ENCODE data around the gene NRXN3.

NRXN3 gene

GRCh38 chr14:78197051-78197450, 26.9 kb downstream of the NRXN3 start:
- Histone ChIP-seq H3K36me3 (ENCODE audit: control insufficient read depth, insufficient read depth, low read length) (no peaks in the 10 kb centered on the region), H3K27ac (ENCODE audit: low read depth, low read length, severe bottlenecking) (no peak overlapping the region), H3K9me3 (ENCODE audit: control insufficient read depth, low read length) (no peaks in the 10 kb centered on the region), H3K4me3 (ENCODE audit: extremely low read depth, insufficient read depth, low read length, poor library complexity, severe bottlenecking) (no peak overlapping the region), H3K4me1 (ENCODE audit: control insufficient read depth, insufficient read depth, low read length, poor library complexity, severe bottlenecking) (no peaks in the 10 kb centered on the region)
- WGBS, 2 experiments (ENCODE audit: insufficient coverage in 2 of 2): 89 to 92% methylated on average over 7 to 8 of the region's 8 CpGs

- Histone ChIP-seq H3K4me3 (ENCODE audit: extremely low read depth, insufficient read depth, low read length, poor library complexity, severe bottlenecking) (no peak overlapping the region), H3K9me3 (ENCODE audit: control insufficient read depth, low read length) (no peaks in the 10 kb centered on the region), H3K36me3 (ENCODE audit: control insufficient read depth, insufficient read depth, low read length) (no peaks in the 10 kb centered on the region), H3K4me1 (ENCODE audit: control insufficient read depth, insufficient read depth, low read length, poor library complexity, severe bottlenecking) (peaks cover 5% of the 10 kb centered on the region), H3K27ac (ENCODE audit: low read depth, low read length, severe bottlenecking) (no peak overlapping the region)
- 90 to 94% methylated on average over 5 of the region's 5 CpGs for WGBS, 2 experiments (ENCODE audit: insufficient coverage in 2 of 2)
These were observed 32.0 kb downstream of the NRXN3 start for GRCh38 chr14:78202163-78202562.

DNA sequence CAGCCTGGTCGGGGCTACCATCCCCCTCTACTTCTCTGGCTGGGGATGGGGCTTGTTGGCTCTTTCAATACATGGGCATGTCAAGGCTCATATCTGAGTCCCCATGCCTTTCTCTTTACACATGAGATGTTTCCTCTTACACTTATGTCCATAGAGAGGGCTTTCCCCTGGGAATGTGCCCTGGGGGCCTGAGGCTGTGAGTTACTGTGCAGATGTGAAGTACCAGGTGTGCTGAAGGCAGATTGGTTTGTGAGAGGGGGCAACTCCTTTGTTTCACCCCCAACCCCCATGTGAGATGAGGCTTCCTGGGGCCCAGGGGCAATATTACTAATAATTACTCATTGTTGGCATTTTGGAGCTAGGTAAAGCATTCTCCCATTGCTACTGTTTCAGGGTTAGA, 32.8 kb downstream of the NRXN3 start:
- Histone ChIP-seq H3K9me3 (ENCODE audit: control insufficient read depth, low read length) (no peaks in the 10 kb centered on the region), H3K36me3 (ENCODE audit: control insufficient read depth, insufficient read depth, low read length) (no peaks in the 10 kb centered on the region), H3K4me1 (ENCODE audit: control insufficient read depth, insufficient read depth, low read length, poor library complexity, severe bottlenecking) (peaks cover 5% of the 10 kb centered on the region), H3K4me3 (ENCODE audit: extremely low read depth, insufficient read depth, low read length, poor library complexity, severe bottlenecking) (no peak overlapping the region), H3K27ac (ENCODE audit: low read depth, low read length, severe bottlenecking) (no peak overlapping the region)
- 60% methylated on average over 1 of the region's 1 CpG; no CpG with 5 or more reads in 1 of the 2 experiments for WGBS, 2 experiments (ENCODE audit: insufficient coverage in 2 of 2)

- Histone ChIP-seq H3K4me3 (ENCODE audit: extremely low read depth, insufficient read depth, low read length, poor library complexity, severe bottlenecking) (no peak overlapping the region), H3K36me3 (ENCODE audit: control insufficient read depth, insufficient read depth, low read length) (no peaks in the 10 kb centered on the region), H3K27ac (ENCODE audit: low read depth, low read length, severe bottlenecking) (no peak overlapping the region), H3K9me3 (ENCODE audit: control insufficient read depth, low read length) (no peaks in the 10 kb centered on the region), H3K4me1 (ENCODE audit: control insufficient read depth, insufficient read depth, low read length, poor library complexity, severe bottlenecking) (peaks cover 5% of the 10 kb centered on the region)
- 86% methylated on average over 5 of the region's 5 CpGs for WGBS, 2 experiments (ENCODE audit: insufficient coverage in 2 of 2)
These were observed 37.2 kb downstream of the NRXN3 start for GRCh38 chr14:78207414-78207813.

GRCh38 chr14:78220273-78220672, 50.1 kb downstream of the NRXN3 start:
- no peak overlapping the region for H3K27ac ChIP-seq (ENCODE audit: low read depth, low read length, severe bottlenecking)

GRCh38 chr14:78222746-78223145, 52.6 kb downstream of the NRXN3 start:
- H3K9me3 ChIP-seq (ENCODE audit: control insufficient read depth, low read length): no peaks in the 10 kb centered on the region
- H3K4me3 ChIP-seq (ENCODE audit: extremely low read depth, insufficient read depth, low read length, poor library complexity, severe bottlenecking): no peak overlapping the region
- no peak overlapping the region for H3K27ac ChIP-seq (ENCODE audit: low read depth, low read length, severe bottlenecking)
- no peaks in the 10 kb centered on the region for H3K36me3 ChIP-seq (ENCODE audit: control insufficient read depth, insufficient read depth, low read length)
- no peaks in the 10 kb centered on the region for H3K4me1 ChIP-seq (ENCODE audit: control insufficient read depth, insufficient read depth, low read length, poor library complexity, severe bottlenecking)

More at GRCh38 chr14:78220273-78220672, 50.1 kb downstream of the NRXN3 start:
- Histone ChIP-seq H3K36me3 (ENCODE audit: control insufficient read depth, insufficient read depth, low read length) (no peaks in the 10 kb centered on the region), H3K4me3 (ENCODE audit: extremely low read depth, insufficient read depth, low read length, poor library complexity, severe bottlenecking) (no peak overlapping the region), H3K4me1 (ENCODE audit: control insufficient read depth, insufficient read depth, low read length, poor library complexity, severe bottlenecking) (no peaks in the 10 kb centered on the region), H3K9me3 (ENCODE audit: control insufficient read depth, low read length) (no peaks in the 10 kb centered on the region)
- 85 to 90% methylated on average over 4 to 5 of the region's 5 CpGs for WGBS, 2 experiments (ENCODE audit: insufficient coverage in 2 of 2)

- H3K9me3 ChIP-seq (ENCODE audit: control insufficient read depth, low read length): no peaks in the 10 kb centered on the region
- no peaks in the 10 kb centered on the region for H3K4me1 ChIP-seq (ENCODE audit: control insufficient read depth, insufficient read depth, low read length, poor library complexity, severe bottlenecking)
- H3K4me3 ChIP-seq (ENCODE audit: extremely low read depth, insufficient read depth, low read length, poor library complexity, severe bottlenecking): no peak overlapping the region
- 86 to 90% methylated on average over 8 to 10 of the region's 14 CpGs for WGBS, 2 experiments (ENCODE audit: insufficient coverage in 2 of 2)
- H3K27ac ChIP-seq (ENCODE audit: low read depth, low read length, severe bottlenecking): no peak overlapping the region
- no peaks in the 10 kb centered on the region for H3K36me3 ChIP-seq (ENCODE audit: control insufficient read depth, insufficient read depth, low read length)
These were observed 57.3 kb downstream of the NRXN3 start for GRCh38 chr14:78227248-78228077.

- WGBS, 2 experiments (ENCODE audit: insufficient coverage in 2 of 2): 90 to 100% methylated on average over 2 of the region's 3 CpGs
- Histone ChIP-seq H3K9me3 (ENCODE audit: control insufficient read depth, low read length) (no peaks in the 10 kb centered on the region), H3K4me3 (ENCODE audit: extremely low read depth, insufficient read depth, low read length, poor library complexity, severe bottlenecking) (no peak overlapping the region), H3K4me1 (ENCODE audit: control insufficient read depth, insufficient read depth, low read length, poor library complexity, severe bottlenecking) (no peaks in the 10 kb centered on the region), H3K36me3 (ENCODE audit: control insufficient read depth, insufficient read depth, low read length) (no peaks in the 10 kb centered on the region), H3K27ac (ENCODE audit: low read depth, low read length, severe bottlenecking) (no peak overlapping the region)
These were observed 58.6 kb downstream of the NRXN3 start for GRCh38 chr14:78228702-78229327.

DNA sequence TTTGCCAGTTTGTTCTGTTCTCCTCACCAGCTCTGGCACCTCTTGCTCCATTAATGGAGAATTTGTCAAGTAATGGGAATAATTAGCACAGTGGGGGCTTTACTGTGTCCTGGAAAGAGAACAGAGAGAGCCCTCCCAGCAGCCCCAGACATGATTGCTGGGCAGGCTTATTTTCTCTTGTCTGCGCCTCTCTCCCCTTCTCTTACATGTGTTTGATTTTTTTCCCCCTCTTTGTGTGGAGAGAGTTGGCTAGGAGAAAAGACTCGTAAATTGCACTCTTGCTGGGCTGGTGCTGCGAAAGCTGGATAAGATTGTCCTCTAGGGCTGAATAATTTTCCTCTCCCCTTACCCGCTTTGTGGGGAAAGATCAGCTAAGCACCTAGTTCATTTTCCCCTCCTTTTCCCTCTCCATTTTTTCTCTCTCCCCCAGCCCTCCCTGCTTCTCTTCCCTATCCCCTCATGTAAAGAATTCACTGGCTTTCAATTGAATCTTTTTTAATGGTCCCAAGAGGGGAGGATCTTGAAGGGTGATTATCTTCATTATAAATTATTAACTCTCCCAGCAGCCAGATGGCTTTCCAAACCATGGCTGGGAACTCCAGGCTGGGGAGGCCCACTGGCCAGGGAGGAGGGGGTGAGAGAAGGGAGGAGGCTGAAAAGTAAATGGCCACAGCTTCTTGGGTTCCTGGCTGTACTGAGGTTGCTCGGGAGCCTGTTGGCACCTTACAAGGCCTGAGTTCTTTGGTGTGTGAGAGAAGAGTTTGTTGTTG, 62.2 kb downstream of the NRXN3 start:
- no peak overlapping the region for H3K27ac ChIP-seq (ENCODE audit: low read depth, low read length, severe bottlenecking)
- H3K4me3 ChIP-seq (ENCODE audit: extremely low read depth, insufficient read depth, low read length, poor library complexity, severe bottlenecking): no peak overlapping the region
- H3K36me3 ChIP-seq (ENCODE audit: control insufficient read depth, insufficient read depth, low read length): no peaks in the 10 kb centered on the region
- H3K9me3 ChIP-seq (ENCODE audit: control insufficient read depth, low read length): no peaks in the 10 kb centered on the region
- H3K4me1 ChIP-seq (ENCODE audit: control insufficient read depth, insufficient read depth, low read length, poor library complexity, severe bottlenecking): no peaks in the 10 kb centered on the region
- 86 to 89% methylated on average over 1 to 3 of the region's 5 CpGs for WGBS, 2 experiments (ENCODE audit: insufficient coverage in 2 of 2)

- H3K4me3 ChIP-seq (ENCODE audit: extremely low read depth, insufficient read depth, low read length, poor library complexity, severe bottlenecking): no peak overlapping the region
- no peak overlapping the region for H3K27ac ChIP-seq (ENCODE audit: low read depth, low read length, severe bottlenecking)
- H3K36me3 ChIP-seq (ENCODE audit: control insufficient read depth, insufficient read depth, low read length): no peaks in the 10 kb centered on the region
- no peaks in the 10 kb centered on the region for H3K4me1 ChIP-seq (ENCODE audit: control insufficient read depth, insufficient read depth, low read length, poor library complexity, severe bottlenecking)
- WGBS, 2 experiments (ENCODE audit: insufficient coverage in 2 of 2): 89 to 93% methylated on average over 6 to 7 of the region's 10 CpGs
- H3K9me3 ChIP-seq (ENCODE audit: control insufficient read depth, low read length): no peaks in the 10 kb centered on the region
These were observed 68.0 kb downstream of the NRXN3 start for GRCh38 chr14:78238141-78238540.

Measured in mesodermal cell (in vitro differentiated cells).